ENCODE results near the gene NUP210L.

Gene NUP210L

GRCh38 chr1:154154534-154155191 is at the start of gene NUP210L:
Gene NUP210L (minus strand): TSS chr1:154155073.
- no peak for DNase-seq

DNA sequence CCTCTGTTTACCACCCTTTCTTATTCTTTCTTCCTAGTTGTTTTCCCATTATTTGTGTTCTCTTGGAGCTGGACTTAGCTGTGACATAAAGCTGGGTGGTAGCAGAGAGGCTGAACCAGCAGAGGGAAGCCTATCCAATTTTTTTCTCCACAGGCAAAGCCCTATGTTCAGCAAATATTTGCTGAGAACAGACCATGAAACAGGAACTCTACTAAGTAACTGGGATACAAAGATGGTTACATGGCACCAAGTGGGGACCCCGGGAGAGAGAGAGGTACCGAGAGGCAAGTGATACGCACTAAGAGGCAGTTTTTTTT is 44.6 kb upstream of the NUP210L start:
- DNase-seq, result no peak

- peak; percentile 25 for DNase-seq
Observed at GRCh38 chr1:154198756-154199562, 44.1 kb upstream of the NUP210L start.

GRCh38 chr1:154193821-154194220 is 38.9 kb upstream of the NUP210L start:
- no peak for DNase-seq

DNA sequence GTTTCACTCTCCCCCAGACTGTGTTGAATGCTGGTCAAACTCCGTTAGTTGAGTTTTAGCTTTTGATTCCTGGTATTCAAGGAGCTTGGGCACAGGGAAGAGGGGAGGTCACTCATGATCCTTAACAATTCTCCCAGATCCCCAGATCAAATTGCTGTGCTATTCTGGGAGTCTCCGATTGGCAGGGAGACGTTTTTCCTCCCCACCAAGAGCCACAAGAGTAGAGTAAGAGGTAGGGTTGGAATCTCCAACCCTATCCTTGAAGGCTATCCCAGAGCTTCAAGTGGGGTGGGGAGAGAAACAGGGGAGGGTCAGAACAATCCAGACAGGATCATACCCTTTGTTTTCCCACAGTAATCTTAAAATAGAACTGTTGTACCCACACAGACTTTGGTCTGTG is 37.6 kb upstream of the NUP210L start:
- no peak for DNase-seq

DNA sequence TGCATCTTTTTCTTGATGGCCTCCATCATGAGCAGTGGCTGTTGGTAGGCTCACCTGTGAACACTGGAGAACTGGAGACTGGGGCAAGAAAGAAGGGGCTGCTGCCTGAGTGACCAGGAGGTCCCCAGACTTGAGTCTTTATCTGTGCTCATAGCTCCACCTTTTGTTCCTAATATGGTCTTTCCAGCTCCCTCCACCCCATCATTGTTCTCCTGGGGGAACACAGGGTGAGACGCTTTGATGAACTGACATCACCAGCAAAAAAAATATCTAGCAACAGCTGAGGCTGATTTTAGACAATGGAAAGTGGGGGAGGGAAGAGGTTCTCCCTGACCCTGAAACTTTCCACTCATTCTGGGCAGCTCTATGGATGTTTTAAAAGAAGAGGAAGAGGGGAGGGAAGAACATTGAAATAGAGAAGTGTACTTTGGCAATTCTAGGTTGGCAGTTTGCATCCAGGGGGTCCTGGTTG is 37.2 kb upstream of the NUP210L start, which contains the start of gene TPM3:
Gene TPM3 (minus strand): TSS at position 111 of the 472 bp plus-strand sequence. CDS start 82 bp downstream, at position 29.
- no peak for DNase-seq

DNA sequence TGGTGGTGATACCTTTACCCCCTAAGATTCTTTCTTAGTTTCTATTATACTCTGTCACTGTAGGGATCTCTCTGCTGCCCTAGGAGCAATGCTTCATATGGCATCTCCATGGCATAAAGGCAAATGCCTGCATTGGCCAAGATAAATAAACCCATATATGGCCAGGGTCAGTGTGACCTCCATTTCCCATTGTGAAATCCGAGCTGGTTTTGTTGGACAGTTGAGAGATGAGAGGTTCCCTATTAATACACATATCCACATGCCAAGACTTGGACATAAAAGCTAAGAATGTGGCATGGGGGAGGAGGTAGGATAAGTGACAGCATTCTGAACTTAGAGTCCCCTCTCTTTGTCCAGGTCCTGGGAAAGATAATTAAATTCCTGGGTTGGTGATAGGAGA is 35.7 kb upstream of the NUP210L start:
- DNase-seq, result no peak

DNA sequence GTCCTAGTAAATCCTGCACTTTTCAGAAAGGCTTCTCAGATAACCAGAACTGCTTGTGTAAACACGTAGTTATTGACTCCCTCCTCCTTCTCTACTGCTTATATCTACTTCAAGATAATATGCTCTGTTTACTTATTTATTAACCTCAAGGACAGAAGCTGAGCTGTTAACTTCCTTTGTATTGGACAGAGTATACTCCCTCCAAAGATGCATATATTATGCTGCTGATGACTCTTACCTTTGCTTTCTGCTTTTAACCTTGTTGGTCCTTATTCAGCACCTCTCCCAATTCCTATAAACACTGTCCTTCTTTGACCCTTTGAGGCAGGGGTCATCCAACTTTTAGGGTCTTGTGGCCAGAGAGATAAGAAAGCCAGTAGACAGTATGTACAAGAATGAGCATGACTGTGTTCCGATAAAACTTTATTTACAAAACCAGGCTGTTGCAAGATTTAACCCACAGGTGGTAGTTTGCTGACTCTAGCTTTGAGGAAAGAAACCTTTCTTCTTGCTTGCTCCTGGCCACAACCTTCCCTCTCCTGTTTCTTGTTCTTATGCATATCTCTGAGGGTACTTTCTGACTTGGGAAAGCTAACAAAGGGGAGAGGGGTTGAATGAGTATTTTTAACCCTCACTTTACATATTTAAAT is 32.1 kb upstream of the NUP210L start:
- no peak for DNase-seq

DNA sequence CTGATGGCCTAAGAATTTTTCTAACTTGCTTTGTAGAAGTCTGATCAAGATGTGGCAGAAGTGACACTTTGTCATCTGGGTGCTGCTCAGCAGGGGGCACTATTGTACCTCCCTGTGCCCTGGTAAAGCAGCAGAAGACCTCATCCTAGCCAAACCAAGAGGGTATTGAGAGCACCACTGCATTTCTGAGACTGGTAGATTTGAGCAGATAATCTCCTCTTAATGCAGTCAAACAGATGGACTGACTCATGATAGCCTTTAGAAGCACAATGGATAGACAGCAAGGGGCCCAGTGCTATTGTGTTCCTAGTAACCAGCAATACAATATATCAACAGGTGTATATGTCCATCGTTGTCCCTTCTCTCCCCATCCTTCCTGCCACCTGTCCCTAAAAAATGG is 31.3 kb upstream of the NUP210L start:
- peak; percentile 75 for DNase-seq

GRCh38 chr1:154183046-154183915 is 28.4 kb upstream of the NUP210L start:
- peak; percentile 96 for DNase-seq

- DNase-seq, result peak; percentile 99
Observed at GRCh38 chr1:154182344-154183045, 27.6 kb upstream of the NUP210L start.

DNA sequence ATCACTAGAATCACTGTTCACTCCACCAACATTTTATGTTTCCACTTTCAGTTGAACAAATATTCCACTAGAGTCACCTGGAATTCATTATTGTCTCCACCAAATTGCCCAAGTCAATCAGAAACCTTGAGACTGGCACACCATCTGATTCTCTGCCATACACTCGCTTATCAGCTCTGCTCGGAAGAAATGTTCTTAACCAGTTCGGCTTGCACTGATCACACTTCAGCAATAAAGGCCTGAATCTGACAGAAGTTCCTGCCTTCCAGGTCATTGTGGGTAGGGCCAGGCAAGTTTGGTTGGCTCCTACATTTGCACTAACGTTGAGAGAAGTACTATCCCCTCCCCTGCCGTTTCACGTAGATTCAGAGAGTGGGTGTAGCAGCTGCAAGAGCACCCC is 27.1 kb upstream of the NUP210L start:
- no peak for DNase-seq

GRCh38 chr1:154179946-154180687 is 25.2 kb upstream of the NUP210L start:
- no peak for DNase-seq

- no peak for DNase-seq
Observed at GRCh38 chr1:154178911-154179811, 24.3 kb upstream of the NUP210L start.

GRCh38 chr1:154178013-154178412 is 23.1 kb upstream of the NUP210L start:
- no peak for DNase-seq

GRCh38 chr1:154176337-154176736 is 21.5 kb upstream of the NUP210L start:
- peak; percentile 22 for DNase-seq

- no peak for DNase-seq
Observed at GRCh38 chr1:154174654-154175053, 19.8 kb upstream of the NUP210L start.

- no peak for DNase-seq
Observed at GRCh38 chr1:154171880-154172279, 17.0 kb upstream of the NUP210L start.

GRCh38 chr1:154171223-154171583 is 16.3 kb upstream of the NUP210L start:
- DNase-seq, result no peak

DNA sequence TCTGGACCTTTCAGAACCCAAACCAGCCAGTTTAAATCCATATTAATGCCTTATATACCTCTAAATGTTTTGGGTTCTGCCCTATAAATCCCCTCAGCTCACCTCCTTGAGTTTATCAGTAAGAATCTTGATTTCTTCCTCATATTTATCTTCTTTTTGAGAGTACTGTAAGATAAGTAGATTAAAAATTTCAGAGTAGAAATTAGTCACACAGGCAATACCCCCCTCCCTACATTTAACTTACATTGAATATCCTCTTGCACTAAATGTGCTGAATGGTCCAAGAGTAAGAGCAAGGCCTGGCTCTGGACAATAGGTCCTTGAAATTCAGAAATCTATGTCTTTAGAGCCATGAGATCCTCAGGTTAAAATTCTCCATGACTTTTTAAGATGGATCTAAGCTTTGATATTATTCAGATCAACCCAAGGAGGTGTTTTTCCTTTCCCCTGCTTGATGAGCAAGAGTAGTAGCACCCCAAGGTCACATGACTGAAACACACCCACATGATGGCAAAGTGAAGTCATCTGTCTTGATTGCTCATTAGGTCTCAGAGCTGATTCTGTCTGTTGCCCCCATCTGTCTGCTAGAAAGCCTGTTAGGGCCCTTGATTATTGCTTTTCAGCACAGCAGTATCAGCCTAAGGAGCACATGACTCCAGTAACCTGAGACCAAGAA is 15.8 kb upstream of the NUP210L start:
- no peak for DNase-seq
